SK-N-SH (cell line): ENCODE data around the gene VAV1. TPM values are rescaled to one million over a fixed set of nuclear protein-coding genes. Genes with fewer than 3 reads are reported as not detected.

ENCODE experiments used
- CTCF ChIA-PET: fragments of 300-600, 350-600 bp; formaldehyde crosslinking; extraction: SDS; loops from one replicate; lab custom pipeline; 2021; lab: Yijun Ruan, JAX
- POLR2A ChIA-PET: fragments of 350-600 bp; sonication (Branson Sonifier 250); formaldehyde crosslinking; extraction: SDS; loops from one replicate; lab custom pipeline; 2020; ENCODE audit warnings: antibody characterized with exemption, inconsistent platforms; lab: Yijun Ruan, JAX
- DNase-seq: peaks from one replicate; pipeline ENCODE4 v3.0.0; 2012
- H2AFZ ChIP-seq: fragments of 200-600 bp; sonication (generic); 2 replicates; pipeline ENCODE4 v1.8.1; 2016; ENCODE audit warnings: antibody characterized with exemption, mild to moderate bottlenecking, low read depth
- H3F3A ChIP-seq: fragments of 200-600 bp; sonication (generic); replicated peaks from 2 replicates; pipeline ENCODE3; 2016; ENCODE audit warnings: antibody characterized with exemption, mild to moderate bottlenecking; ENCODE audit not compliant: insufficient read depth
- H3K27ac ChIP-seq, 2 experiments: fragments of 200-500 bp in 1 of 2; fragments of 200-600 bp in 1 of 2; sonication (Bioruptor generic) in 1 of 2; sonication (generic), shearing (Covaris generic) in 1 of 2; 2 replicates each; pipeline versions ENCODE4 v1.5.1 to v1.6.1; 2014 to 2016; ENCODE audit warnings: low read depth in 2 of 2, inconsistent platforms in 1 of 2, low read length in 1 of 2, mild to moderate bottlenecking in 1 of 2, mixed read lengths in 1 of 2
- H3K27me3 ChIP-seq: fragments of 200-600 bp; sonication (generic), shearing (Covaris generic); 2 replicates; pipeline ENCODE4 v1.6.1; 2016; ENCODE audit warnings: mixed run types; ENCODE audit not compliant: insufficient read depth
- H3K36me3 ChIP-seq, 2 experiments: fragments of 200-500 bp in 1 of 2; fragments of 200-600 bp in 1 of 2; sonication (Bioruptor generic) in 1 of 2; sonication (generic) in 1 of 2; replicated peaks in 1 of 2; 2 replicates each; pipeline versions ENCODE3 to v1.5.1; 2014 to 2016; ENCODE audit warnings: low read length in 1 of 2, mild to moderate bottlenecking in 1 of 2; ENCODE audit not compliant: insufficient read depth in 2 of 2, control insufficient read depth in 1 of 2
- H3K4me1 ChIP-seq, 2 experiments: fragments of 200-500 bp in 1 of 2; fragments of 200-600 bp in 1 of 2; sonication (Bioruptor generic) in 1 of 2; sonication (generic), shearing (Covaris generic) in 1 of 2; 2 replicates each; pipeline versions ENCODE4 v1.5.1 to v1.6.1; 2014 to 2016; ENCODE audit warnings: low read depth in 1 of 2, low read length in 1 of 2, mixed run types in 1 of 2; ENCODE audit not compliant: insufficient read depth in 2 of 2, control insufficient read depth in 1 of 2
- H3K4me2 ChIP-seq: fragments of 200-600 bp; sonication (generic), shearing (Covaris generic); 2 replicates; pipeline ENCODE4 v1.6.1; 2017; ENCODE audit warnings: mixed run types
- H3K4me3 ChIP-seq, 2 experiments: fragments of 200-500 bp in 1 of 2; fragments of 200-600 bp in 1 of 2; sonication (Bioruptor generic) in 1 of 2; sonication (generic), shearing (Covaris generic) in 1 of 2; 2 replicates each; pipeline versions ENCODE4 v1.5.1 to v1.8.1; 2014 to 2016; ENCODE audit warnings: low read depth in 2 of 2, inconsistent platforms in 1 of 2, low read length in 1 of 2, mild to moderate bottlenecking in 1 of 2, mixed read lengths in 1 of 2, moderate library complexity in 1 of 2
- H3K79me2 ChIP-seq: fragments of 200-600 bp; sonication (generic); 2 replicates; pipeline ENCODE4 v1.8.1; 2017; ENCODE audit warnings: mild to moderate bottlenecking; ENCODE audit not compliant: insufficient read depth
- H3K9ac ChIP-seq: fragments of 200-600 bp; sonication (generic); 2 replicates; pipeline ENCODE4 v1.6.1; 2017; ENCODE audit warnings: mixed run types
- H3K9me2 ChIP-seq: fragments of 200-600 bp; sonication (generic); 2 replicates; pipeline ENCODE4 v1.6.1; 2017; ENCODE audit warnings: mixed run types
- H3K9me3 ChIP-seq: fragments of 200-600 bp; sonication (generic); 2 replicates; pipeline ENCODE4 v1.6.1; 2017; ENCODE audit warnings: mixed run types, mild to moderate bottlenecking, moderate library complexity
- H4K20me1 ChIP-seq: fragments of 200-600 bp; sonication (generic); 2 replicates; pipeline ENCODE4 v1.6.1; 2017; ENCODE audit warnings: mild to moderate bottlenecking, mixed run types; ENCODE audit not compliant: insufficient read depth
- CTCF ChIP-seq: fragments of 200-600 bp; sonication (generic); IDR thresholded peaks from 2 replicates; pipeline ENCODE4 v1.6.1; 2017; ENCODE audit warnings: antibody characterized with exemption, mild to moderate bottlenecking, moderate library complexity
- EZH2phosphoT487 ChIP-seq: fragments of 200-600 bp; sonication (generic); IDR thresholded peaks from 2 replicates; pipeline ENCODE4 v1.6.1; 2017; ENCODE audit warnings: low read depth, mixed run types, mild to moderate bottlenecking, antibody characterized with exemption, moderate library complexity, borderline replicate concordance
- JUND ChIP-seq: IDR thresholded peaks from 2 replicates; pipeline ENCODE4 v1.4.0; 2012
- MAX ChIP-seq: IDR thresholded peaks from 2 replicates; pipeline ENCODE4 v1.4.0; 2012; ENCODE audit warnings: low read depth
- NRF1 ChIP-seq: IDR thresholded peaks from 2 replicates; pipeline ENCODE4 v1.6.1; 2012; ENCODE audit warnings: low read depth, mild to moderate bottlenecking, low read length
- PBX3 ChIP-seq: IDR thresholded peaks from 2 replicates; pipeline ENCODE4; 2012
- POLR2AphosphoS5 ChIP-seq: IDR thresholded peaks from 2 replicates; pipeline ENCODE4 v1.6.1; 2012; ENCODE audit warnings: low read depth, low read length
- RCOR1 ChIP-seq: fragments of 150-350 bp; IDR thresholded peaks from 2 replicates; pipeline ENCODE4 v1.6.1; 2017; ENCODE audit warnings: antibody characterized with exemption, low read length
- REST ChIP-seq: IDR thresholded peaks from 2 replicates; pipeline ENCODE4 v1.6.1; 2012; ENCODE audit warnings: mild to moderate bottlenecking, low read depth, low read length, moderate library complexity
- RFX5 ChIP-seq: IDR thresholded peaks from 2 replicates; pipeline ENCODE4 v1.6.1; 2012; ENCODE audit warnings: mild to moderate bottlenecking, improper control_type of control experiment, low read length
- SMC3 ChIP-seq: IDR thresholded peaks from 2 replicates; pipeline ENCODE4 v1.6.1; 2012; ENCODE audit warnings: low read depth, low read length, improper control_type of control experiment
- TEAD4 ChIP-seq: IDR thresholded peaks from 2 replicates; pipeline ENCODE4 v1.4.0; 2012; ENCODE audit warnings: mild to moderate bottlenecking, borderline replicate concordance; ENCODE audit not compliant: insufficient read depth
- USF2 ChIP-seq: fragments of 150-350 bp; IDR thresholded peaks from 2 replicates; pipeline ENCODE4 v1.6.1; 2017; ENCODE audit warnings: antibody characterized with exemption, low read length, low read depth, borderline replicate concordance
- YY1 ChIP-seq: IDR thresholded peaks from 2 replicates; pipeline ENCODE4 v1.4.0; 2012; ENCODE audit warnings: low read depth, mild to moderate bottlenecking
- WGBS: methylation state at CpG from one replicate; pipeline ENCODE4 v1.1.6; 2017; ENCODE audit warnings: low lambda C conversion rate; 5-methylcytosine and 5-hydroxymethylcytosine counted together
- polyA plus RNA-seq, 3 experiments: library from polyadenylated mRNA; depleted of rRNA; stranded (reverse); fragments of >200 nt; gene quantifications; 2 replicates each; pipeline ENCODE4 v1.2.3, GENCODE V29; 2012

Gene VAV1
- polyA plus RNA-seq, 1 of the 3 experiments (the other 2 are of a cell fraction) = 0.02 TPM

GRCh38 chr19:6735181-6735911, 37.2 kb upstream of the VAV1 start:
- 85% methylated on average over 15 of the region's 15 CpGs for WGBS
- Histone ChIP-seq H3K9me3 (no peaks in the 10 kb centered on the region), H3K27me3 (no peaks in the 10 kb centered on the region), H3K9ac (peak overlapping the region; percentile 91), H3K4me1 (peaks cover 22 to 23% of the 10 kb centered on the region in 2 experiments; a peak in 3 of 4 replicates), H3K4me3 (peak overlapping the region in 1 of 2 experiments; percentile 90; a peak in 2 of 4 replicates), H3K27ac (no peak overlapping the region; a peak in 1 of 4 replicates), H3F3A (peaks cover 21% of the 10 kb centered on the region), H2AFZ (no peak overlapping the region), H3K79me2 (peaks cover 18% of the 10 kb centered on the region), H3K4me2 (peak overlapping the region; percentile 94), H4K20me1 (no peaks in the 10 kb centered on the region), H3K9me2 (no peaks in the 10 kb centered on the region), H3K36me3 (peaks cover 0 to 5% of the 10 kb centered on the region in 2 experiments)
- POLR2A ChIA-PET = no interaction called here
- CTCF ChIA-PET = interaction anchor here (1.2 kb wide), 1 partner anchor 128 kb away, joined by 3 read pairs; no protein-coding TSS in a partner anchor
- no peak for TF ChIP-seq TEAD4
- TF ChIP-seq RCOR1 = no peak
- no peak for TF ChIP-seq YY1
- TF ChIP-seq REST = no peak
- TF ChIP-seq JUND = no peak
- no peak for TF ChIP-seq PBX3
- DNase-seq = peak; percentile 18

- peaks cover 28% of the 10 kb centered on the region for H3K79me2 ChIP-seq
- H3K27ac ChIP-seq = peak overlapping the region; percentile 90 to 96
- peaks cover 22 to 23% of the 10 kb centered on the region in 2 experiments; a peak in 3 of 4 replicates for H3K4me1 ChIP-seq
- H3K4me2 ChIP-seq = peak overlapping the region; percentile 94
- peaks cover 21% of the 10 kb centered on the region for H3F3A ChIP-seq
- H3K9ac ChIP-seq = peak overlapping the region; percentile 91
- H3K27me3 ChIP-seq = no peaks in the 10 kb centered on the region
- no peaks in the 10 kb centered on the region for H4K20me1 ChIP-seq
- no peaks in the 10 kb centered on the region for H3K9me2 ChIP-seq
- POLR2A ChIA-PET = no interaction called here
- 21% methylated on average over 22 of the region's 25 CpGs for WGBS
- peak overlapping the region; percentile 90 to 91 for H3K4me3 ChIP-seq
- no peaks in the 10 kb centered on the region for H3K9me3 ChIP-seq
- peaks cover 0 to 5% of the 10 kb centered on the region in 2 experiments for H3K36me3 ChIP-seq
- DNase-seq = peak; percentile 83
- H2AFZ ChIP-seq = peak overlapping the region; percentile 79
- CTCF ChIA-PET = interaction anchor here (1.0 to 1.2 kb wide), 3 partner anchors 127 to 688 kb away, joined by 3 to 10 read pairs (median 3); no protein-coding TSS in a partner anchor
- no peak for TF ChIP-seq POLR2AphosphoS5
- TF ChIP-seq MAX = no peak
- no peak for TF ChIP-seq PBX3
- no peak for TF ChIP-seq JUND
- TF ChIP-seq USF2 = no peak
- TF ChIP-seq RCOR1 = no peak
- TF ChIP-seq EZH2phosphoT487 = no peak
- TF ChIP-seq NRF1 = no peak
- peak; percentile 71 for TF ChIP-seq CTCF
- no peak for TF ChIP-seq RFX5
- peak; percentile 41 for TF ChIP-seq SMC3
- no peak for TF ChIP-seq TEAD4
These were observed 36.2 kb upstream of the VAV1 start for GRCh38 chr19:6736169-6736916.
